Measurements from ENCODE around the gene AK4. TPM values are rescaled to one million over a fixed set of nuclear protein-coding genes. Genes with fewer than 3 reads are reported as not detected.

AK4 gene
- polyA plus RNA-seq, 2 of the 4 experiments (the other 2 are of a cell fraction) = 10.6 to 25.9 TPM

DNA sequence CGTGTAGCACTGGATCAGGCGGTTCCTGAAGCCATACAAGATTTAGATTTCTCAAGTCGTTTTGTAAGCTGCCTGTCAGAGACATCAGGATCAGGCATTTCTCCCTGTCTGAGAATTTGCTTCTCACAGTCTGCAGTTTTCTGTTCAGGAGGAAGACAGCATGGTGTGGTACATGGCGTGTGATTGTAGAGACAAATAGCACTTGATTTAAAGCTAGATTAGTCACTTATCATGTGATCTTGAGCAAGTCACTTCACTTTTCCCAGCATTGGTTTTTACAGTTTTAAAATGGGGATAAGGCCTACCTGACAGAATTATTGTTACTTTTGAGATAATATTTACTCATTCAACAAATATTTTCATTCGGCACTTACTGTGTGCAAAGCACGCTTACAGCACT, 63.3 kb downstream of the AK4 start:
- FAIRE-seq = no peak
- ChIA-PET CTCF (interaction anchor here (0.9 kb wide), 1 partner anchor 30 kb away, joined by 3 read pairs; no protein-coding TSS in a partner anchor), POLR2A (no interaction called here)
- WGBS (ENCODE audit: missing lambda C conversion rate) = 89% methylated on average over 6 of the region's 6 CpGs
- TF ChIP-seq MAFK (IDR thresholded peaks at IDR 0.05; ENCODE audit: partially characterized antibody) (no peak), MAZ (IDR thresholded peaks at IDR 0.05; ENCODE audit: borderline replicate concordance, low read depth, low read length) (no peak), RCOR1 (IDR thresholded peaks at IDR 0.05; ENCODE audit: low read depth, low read length) (no peak), NFE2L2 (conservative IDR thresholded peaks at IDR 0.05; ENCODE audit: low read length) (no peak), MAX (IDR thresholded peaks at IDR 0.05) (no peak), RNF2 (IDR thresholded peaks at IDR 0.05; ENCODE audit: borderline replicate concordance, low read depth) (no peak), EHMT2 (IDR thresholded peaks at IDR 0.05; ENCODE audit: low read depth) (no peak), HEYL (CRISPR knock-in tag; IDR thresholded peaks at IDR 0.05) (no peak), BCL3 (IDR thresholded peaks at IDR 0.05) (no peak), JUNB (IDR thresholded peaks at IDR 0.05) (no peak), KDM5A (IDR thresholded peaks at IDR 0.05) (no peak)
- TF ChIP-seq, protein P1, sequence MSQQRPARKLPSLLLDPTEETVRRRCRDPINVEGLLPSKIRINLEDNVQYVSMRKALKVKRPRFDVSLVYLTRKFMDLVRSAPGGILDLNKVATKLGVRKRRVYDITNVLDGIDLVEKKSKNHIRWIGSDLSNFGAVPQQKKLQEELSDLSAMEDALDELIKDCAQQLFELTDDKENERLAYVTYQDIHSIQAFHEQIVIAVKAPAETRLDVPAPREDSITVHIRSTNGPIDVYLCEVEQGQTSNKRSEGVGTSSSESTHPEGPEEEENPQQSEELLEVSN (IDR thresholded peaks at IDR 0.05; ENCODE audit: borderline replicate concordance, low read depth) = no peak
- no peak overlapping the region for H3K4me2 ChIP-seq
- H3K4me3 ChIP-seq = no peak overlapping the region
- H3K4me1 ChIP-seq = no peaks in the 10 kb centered on the region
- no peak for DNase-seq (ENCODE audit: low read depth in 1 of 2, low spot score in 1 of 2)
- no peak for ATAC-seq
- H3K27ac ChIP-seq = no peak overlapping the region
- no peaks in the 10 kb centered on the region for H3K9me3 ChIP-seq

- H3K9me3 ChIP-seq = no peaks in the 10 kb centered on the region
- no peak overlapping the region for H3K4me3 ChIP-seq
- TF ChIP-seq HOXA7 (CRISPR knock-in tag; IDR thresholded peaks at IDR 0.05) (no peak), FOSL2 (IDR thresholded peaks at IDR 0.05) (no peak), FOSL2 (CRISPR knock-in tag; IDR thresholded peaks at IDR 0.05) (no peak), MAZ (IDR thresholded peaks at IDR 0.05; ENCODE audit: borderline replicate concordance, low read depth, low read length) (no peak), SMC3 (IDR thresholded peaks at IDR 0.05) (no peak), KDM5A (IDR thresholded peaks at IDR 0.05) (no peak), HOXB5 (CRISPR knock-in tag; IDR thresholded peaks at IDR 0.05) (no peak)
- POLR2A ChIA-PET = no interaction called here
- no peaks in the 10 kb centered on the region for H3K4me1 ChIP-seq
- H3K27ac ChIP-seq = no peak overlapping the region
- DNase-seq (ENCODE audit: low read depth in 1 of 2, low spot score in 1 of 2) (no peak), FAIRE-seq (no peak), ATAC-seq (no peak)
- CTCF ChIA-PET = interaction anchor here (0.8 to 5.5 kb wide), 3 partner anchors 13 to 473 kb away, joined by 3 to 33 read pairs (median 3); no protein-coding TSS in a partner anchor
- H3K4me2 ChIP-seq = no peak overlapping the region
- WGBS (ENCODE audit: missing lambda C conversion rate) = 66% methylated on average over 5 of the region's 5 CpGs
Observed at GRCh38 chr1:65213271-65214023, 65.4 kb downstream of the AK4 start.

GRCh38 chr1:65214340-65215027, 66.5 kb downstream of the AK4 start:
- no peak overlapping the region for H3K4me2 ChIP-seq
- TF ChIP-seq POLR2AphosphoS2 (conservative IDR thresholded peaks at IDR 0.05; ENCODE audit: low read length) = no peak
- TF ChIP-seq, protein P1 (IDR thresholded peaks at IDR 0.05; ENCODE audit: borderline replicate concordance, low read depth) = no peak
- no peak for TF ChIP-seq RCOR1 (IDR thresholded peaks at IDR 0.05; ENCODE audit: low read depth, low read length)
- no peak for TF ChIP-seq MYC (IDR thresholded peaks at IDR 0.05; ENCODE audit: borderline replicate concordance, low read length)
- TF ChIP-seq MAFK (IDR thresholded peaks at IDR 0.05; ENCODE audit: partially characterized antibody) = no peak
- TF ChIP-seq CEBPB (IDR thresholded peaks at IDR 0.05) = no peak
- TF ChIP-seq ZSCAN20 (CRISPR knock-in tag; IDR thresholded peaks at IDR 0.05) = no peak
- TF ChIP-seq RFX5 (IDR thresholded peaks at IDR 0.05) = no peak
- TF ChIP-seq CBX8 (IDR thresholded peaks at IDR 0.05) = no peak
- TF ChIP-seq ZNF302 (CRISPR knock-in tag; IDR thresholded peaks at IDR 0.05) = no peak
- TF ChIP-seq HDAC2 (IDR thresholded peaks at IDR 0.05) = no peak
- no peak for TF ChIP-seq RARB (CRISPR knock-in tag; IDR thresholded peaks at IDR 0.05)
- TF ChIP-seq HES2 (IDR thresholded peaks at IDR 0.05) = no peak
- 83% methylated on average over 9 of the region's 9 CpGs for WGBS (ENCODE audit: missing lambda C conversion rate)
- ATAC-seq (no peak), DNase-seq (ENCODE audit: low read depth in 1 of 2, low spot score in 1 of 2) (no peak), FAIRE-seq (no peak)
- H3K4me1 ChIP-seq = no peaks in the 10 kb centered on the region
- ChIA-PET POLR2A (interaction anchor here (1.2 kb wide), 1 partner anchor 245 kb away, joined by 3 read pairs; no protein-coding TSS in a partner anchor), CTCF (interaction anchor here (5.5 kb wide), 1 partner anchor 472 kb away, joined by 33 read pairs; no protein-coding TSS in a partner anchor)
- H3K9me3 ChIP-seq = no peaks in the 10 kb centered on the region
- H3K27ac ChIP-seq = no peak overlapping the region
- no peak overlapping the region for H3K4me3 ChIP-seq
